ENCODE measurements around the gene ZCWPW2. TPM values are rescaled to one million over a fixed set of nuclear protein-coding genes. Genes with fewer than 3 reads are reported as not detected.

Gene ZCWPW2
- total and polyA plus RNA-seq, 2 of the 4 experiments (the other 2 are of a cell fraction): 0.18 to 0.24 TPM

DNA sequence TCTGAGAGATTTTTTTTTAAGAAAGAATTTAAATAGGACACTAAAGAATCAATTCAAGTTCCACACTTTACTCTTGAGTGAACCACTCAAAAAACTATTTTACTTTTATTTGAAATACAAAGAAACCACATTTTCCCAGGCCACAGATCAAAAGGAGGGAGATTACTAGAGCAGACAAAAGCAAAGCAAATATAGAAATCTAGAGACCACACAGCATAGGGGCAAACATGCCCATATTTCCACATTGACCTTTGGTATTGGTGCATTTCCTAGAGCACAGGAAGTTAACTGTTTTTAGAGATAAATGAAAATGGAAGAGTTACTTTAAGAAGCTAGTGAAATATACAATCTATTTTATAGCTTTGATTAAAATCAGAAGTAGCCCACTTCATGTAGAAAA is 27.5 kb upstream of the ZCWPW2 start:
- Histone ChIP-seq H3K79me1 (ENCODE audit: low read depth in 1 of 2, low read length in 2 of 2) (peaks cover 0 to 4% of the 10 kb centered on the region in 2 experiments; a peak in 1 of 4 replicates), H2AK5ac (ENCODE audit: low read depth, low read length) (no peak overlapping the region), H3K4me3 (ENCODE audit: insufficient read depth, low read depth, low read length) (no peak overlapping the region), H2BK20ac (ENCODE audit: low read depth, low read length) (no peak overlapping the region), H3K4ac (ENCODE audit: low read depth, low read length) (no peak overlapping the region), H3K36me3 (ENCODE audit: control insufficient read depth, insufficient read depth, low read length) (peaks cover 7% of the 10 kb centered on the region), H2BK5ac (ENCODE audit: low read depth, low read length, poor library complexity, severe bottlenecking) (no peak overlapping the region), H2BK120ac (ENCODE audit: low read depth, low read length) (no peak overlapping the region), H3K14ac (replicated peaks; ENCODE audit: low read depth, low read length) (no peak overlapping the region), H3K23ac (ENCODE audit: low read depth, low read length) (no peak overlapping the region), H3K56ac (ENCODE audit: extremely low read depth, insufficient read depth, low read length) (no peak overlapping the region), H2BK15ac (ENCODE audit: low read depth, low read length) (no peak overlapping the region), H4K8ac (ENCODE audit: low read depth in 2 of 2, low read length in 2 of 2) (no peak overlapping the region), H3K9ac (ENCODE audit: low read depth, low read length) (no peak overlapping the region), H3K4me2 (ENCODE audit: low read depth, low read length) (no peak overlapping the region), H3K27ac (ENCODE audit: insufficient read depth, low read length) (no peak overlapping the region), H2AK9ac (replicated peaks; ENCODE audit: low read depth, low read length, poor library complexity) (no peak overlapping the region), H2AFZ (replicated peaks; ENCODE audit: low read length, poor library complexity) (no peak overlapping the region), H4K5ac (ENCODE audit: low read depth, low read length) (no peak overlapping the region), H3K18ac (ENCODE audit: low read depth, low read length) (no peak overlapping the region), H3K27me3 (ENCODE audit: control insufficient read depth, insufficient read depth, low read length) (no peaks in the 10 kb centered on the region), H4K20me1 (ENCODE audit: insufficient read depth, low read length) (no peaks in the 10 kb centered on the region), H3K9me1 (ENCODE audit: insufficient read depth, low read length) (no peaks in the 10 kb centered on the region), H3K4me1 (ENCODE audit: control insufficient read depth, insufficient read depth, low read length) (no peaks in the 10 kb centered on the region), H3K9me3 (ENCODE audit: control insufficient read depth, insufficient read depth, low read length) (no peaks in the 10 kb centered on the region), H4K91ac (ENCODE audit: insufficient read depth, low read depth, low read length) (no peak overlapping the region)
- dilution Hi-C loops (cut with HindIII; ENCODE audit: low sequenced_read_pairs, unreplicated experiment): no loop called here
- TF ChIP-seq, protein P1, sequence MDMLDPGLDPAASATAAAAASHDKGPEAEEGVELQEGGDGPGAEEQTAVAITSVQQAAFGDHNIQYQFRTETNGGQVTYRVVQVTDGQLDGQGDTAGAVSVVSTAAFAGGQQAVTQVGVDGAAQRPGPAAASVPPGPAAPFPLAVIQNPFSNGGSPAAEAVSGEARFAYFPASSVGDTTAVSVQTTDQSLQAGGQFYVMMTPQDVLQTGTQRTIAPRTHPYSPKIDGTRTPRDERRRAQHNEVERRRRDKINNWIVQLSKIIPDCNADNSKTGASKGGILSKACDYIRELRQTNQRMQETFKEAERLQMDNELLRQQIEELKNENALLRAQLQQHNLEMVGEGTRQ (IDR thresholded peaks at IDR 0.05; ENCODE audit: low read depth, low read length): no peak
- TF ChIP-seq MXI1 (IDR thresholded peaks at IDR 0.05; ENCODE audit: borderline replicate concordance, low read depth, low read length) (no peak), CEBPB (IDR thresholded peaks at IDR 0.05; ENCODE audit: low read depth, low read length) (no peak), FOS (IDR thresholded peaks at IDR 0.05; ENCODE audit: low read depth, low read length) (no peak), RAD21 (IDR thresholded peaks at IDR 0.05; ENCODE audit: low read length) (no peak), POLR2A (IDR thresholded peaks at IDR 0.05; ENCODE audit: low read depth, low read length) (no peak), RFX5 (IDR thresholded peaks at IDR 0.05; ENCODE audit: low read depth, low read length) (no peak), SMC3 (IDR thresholded peaks at IDR 0.05; ENCODE audit: low read depth, low read length) (no peak), RCOR1 (IDR thresholded peaks at IDR 0.05; ENCODE audit: insufficient replicate concordance, low read length) (no peak), BHLHE40 (IDR thresholded peaks at IDR 0.05; ENCODE audit: low read depth, low read length) (no peak), CHD1 (IDR thresholded peaks at IDR 0.05; ENCODE audit: low read depth, low read length) (no peak), NFE2L2 (IDR thresholded peaks at IDR 0.05; ENCODE audit: low read depth, low read length) (no peak)
- TF ChIP-seq, protein P2, sequence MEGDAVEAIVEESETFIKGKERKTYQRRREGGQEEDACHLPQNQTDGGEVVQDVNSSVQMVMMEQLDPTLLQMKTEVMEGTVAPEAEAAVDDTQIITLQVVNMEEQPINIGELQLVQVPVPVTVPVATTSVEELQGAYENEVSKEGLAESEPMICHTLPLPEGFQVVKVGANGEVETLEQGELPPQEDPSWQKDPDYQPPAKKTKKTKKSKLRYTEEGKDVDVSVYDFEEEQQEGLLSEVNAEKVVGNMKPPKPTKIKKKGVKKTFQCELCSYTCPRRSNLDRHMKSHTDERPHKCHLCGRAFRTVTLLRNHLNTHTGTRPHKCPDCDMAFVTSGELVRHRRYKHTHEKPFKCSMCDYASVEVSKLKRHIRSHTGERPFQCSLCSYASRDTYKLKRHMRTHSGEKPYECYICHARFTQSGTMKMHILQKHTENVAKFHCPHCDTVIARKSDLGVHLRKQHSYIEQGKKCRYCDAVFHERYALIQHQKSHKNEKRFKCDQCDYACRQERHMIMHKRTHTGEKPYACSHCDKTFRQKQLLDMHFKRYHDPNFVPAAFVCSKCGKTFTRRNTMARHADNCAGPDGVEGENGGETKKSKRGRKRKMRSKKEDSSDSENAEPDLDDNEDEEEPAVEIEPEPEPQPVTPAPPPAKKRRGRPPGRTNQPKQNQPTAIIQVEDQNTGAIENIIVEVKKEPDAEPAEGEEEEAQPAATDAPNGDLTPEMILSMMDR (conservative IDR thresholded peaks at IDR 0.05; ENCODE audit: low read depth, low read length): no peak
- intact Hi-C loops (cut with micrococcal nuclease): no loop called here
- ChIA-PET POLR2A (ENCODE audit: unreplicated experiment) (no interaction called here), CTCF (interaction anchor here (0.6 kb wide), 1 partner anchor 190 kb away, joined by 3 read pairs; no protein-coding TSS in a partner anchor)
- ATAC-seq (ENCODE audit: low read depth) (no peak), DNase-seq (no peak)
- in situ Hi-C loops (cut with MboI; ENCODE audit: low sequenced_read_pairs): loop anchor here (5.0 kb wide), 1 partner anchor 609 kb away; no protein-coding TSS in a partner anchor
- no TSS peak for BruUV-seq (replicated peaks)

All from IMR-90 (cell line).